GM12891 (cell line): ENCODE data around the gene WTAP.

Experiments
- PAX5 ChIP-seq: IDR thresholded peaks from 2 replicates; pipeline ENCODE4 v1.6.1; 2011; ENCODE audit warnings: low read length, moderate library complexity, mild to moderate bottlenecking; ENCODE audit not compliant: insufficient read depth, severe bottlenecking
- POLR2A ChIP-seq: IDR thresholded peaks from 2 replicates; pipeline ENCODE4 v1.6.1; 2011; ENCODE audit warnings: low read depth, low read length, control low read depth
- POLR2AphosphoS5 ChIP-seq: IDR thresholded peaks from 2 replicates; pipeline ENCODE4 v1.6.1; 2011; ENCODE audit warnings: low read depth, low read length, control low read depth
- POU2F2 ChIP-seq: IDR thresholded peaks from 2 replicates; pipeline ENCODE4 v1.6.1; 2011; ENCODE audit warnings: low read depth, mild to moderate bottlenecking, control low read depth, low read length, moderate library complexity
- SPI1 ChIP-seq: IDR thresholded peaks from 2 replicates; pipeline ENCODE4 v1.6.1; 2011; ENCODE audit warnings: low read depth, low read length, control low read depth
- TAF1 ChIP-seq: IDR thresholded peaks from 2 replicates; pipeline ENCODE4 v1.6.1; 2011; ENCODE audit warnings: low read depth, low read length, control low read depth

DNA sequence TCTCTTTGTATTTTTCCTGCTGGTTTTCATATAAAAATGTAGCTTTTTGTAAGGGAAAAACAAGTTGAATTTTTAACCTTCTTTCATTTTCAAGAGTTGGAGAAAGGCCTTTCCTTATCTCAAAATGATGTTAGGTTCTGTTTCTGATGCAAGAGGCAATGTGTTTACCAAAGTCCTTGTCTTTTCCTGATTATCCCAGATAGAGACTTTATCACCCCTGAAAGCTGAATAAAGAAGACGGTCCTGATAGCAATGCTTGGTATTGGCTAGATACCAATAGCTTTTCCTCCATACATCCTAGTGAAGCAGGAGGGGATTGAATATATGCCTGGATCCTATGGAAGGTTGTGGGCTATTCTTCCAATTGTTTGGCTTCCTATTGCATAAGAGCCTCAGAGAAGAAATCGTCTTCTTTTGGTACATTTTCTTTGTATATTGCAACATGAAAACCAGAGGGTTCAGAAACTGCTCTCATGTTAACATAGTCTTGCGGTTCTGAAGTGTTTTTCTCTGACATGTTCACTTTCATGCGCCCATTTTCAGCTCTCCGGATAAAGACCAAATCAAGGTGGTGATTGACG, 78.2 kb downstream of the WTAP start:
- TF ChIP-seq POLR2A, result no peak
- TF ChIP-seq POLR2AphosphoS5, result no peak
- no peak for TF ChIP-seq PAX5
- no peak for TF ChIP-seq TAF1
- TF ChIP-seq SPI1, result no peak
- TF ChIP-seq POU2F2, result no peak
